Measurements from ENCODE around the gene B4GALNT2.
"Not testable (repeated sequence)": the region's sequence is repeated elsewhere in the genome, so short reads cannot be mapped to it uniquely, and the experiment has no call there.

DNA sequence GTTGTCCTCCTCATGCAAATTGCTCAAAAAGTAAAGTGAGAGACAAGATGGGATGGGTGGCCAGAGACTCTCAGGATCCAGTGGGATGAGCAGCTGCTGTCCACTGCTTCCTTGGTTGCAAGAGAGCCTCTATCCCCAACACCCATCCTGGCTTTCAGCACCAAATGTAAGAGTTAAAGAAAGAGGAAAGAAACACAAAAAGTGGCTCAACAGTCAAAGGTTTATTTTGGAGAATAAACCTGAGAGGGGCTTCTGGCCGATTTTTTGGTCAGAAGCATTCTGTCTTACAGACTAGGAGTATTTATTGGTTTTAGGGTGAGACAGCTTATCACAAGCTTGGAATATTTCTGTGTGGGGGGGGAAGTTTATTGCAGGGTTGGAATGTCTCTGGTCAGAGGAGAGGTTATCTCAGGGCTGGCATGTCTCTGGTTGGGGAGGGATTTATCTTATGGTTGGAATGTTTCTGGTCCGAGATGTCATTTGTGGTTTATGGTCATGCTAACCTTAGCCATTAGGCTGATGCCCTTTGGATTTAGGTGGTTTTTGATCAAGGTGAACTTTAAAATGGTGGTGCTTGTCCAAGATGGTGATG lies 3.1 kb upstream of the B4GALNT2 start:
- TF ChIP-seq, protein P1, sequence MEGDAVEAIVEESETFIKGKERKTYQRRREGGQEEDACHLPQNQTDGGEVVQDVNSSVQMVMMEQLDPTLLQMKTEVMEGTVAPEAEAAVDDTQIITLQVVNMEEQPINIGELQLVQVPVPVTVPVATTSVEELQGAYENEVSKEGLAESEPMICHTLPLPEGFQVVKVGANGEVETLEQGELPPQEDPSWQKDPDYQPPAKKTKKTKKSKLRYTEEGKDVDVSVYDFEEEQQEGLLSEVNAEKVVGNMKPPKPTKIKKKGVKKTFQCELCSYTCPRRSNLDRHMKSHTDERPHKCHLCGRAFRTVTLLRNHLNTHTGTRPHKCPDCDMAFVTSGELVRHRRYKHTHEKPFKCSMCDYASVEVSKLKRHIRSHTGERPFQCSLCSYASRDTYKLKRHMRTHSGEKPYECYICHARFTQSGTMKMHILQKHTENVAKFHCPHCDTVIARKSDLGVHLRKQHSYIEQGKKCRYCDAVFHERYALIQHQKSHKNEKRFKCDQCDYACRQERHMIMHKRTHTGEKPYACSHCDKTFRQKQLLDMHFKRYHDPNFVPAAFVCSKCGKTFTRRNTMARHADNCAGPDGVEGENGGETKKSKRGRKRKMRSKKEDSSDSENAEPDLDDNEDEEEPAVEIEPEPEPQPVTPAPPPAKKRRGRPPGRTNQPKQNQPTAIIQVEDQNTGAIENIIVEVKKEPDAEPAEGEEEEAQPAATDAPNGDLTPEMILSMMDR (IDR thresholded peaks at IDR 0.05) = not testable (repeated sequence)
- not testable (repeated sequence) for TF ChIP-seq POLR2AphosphoS5, POLR2A, EP300 (IDR thresholded peaks at IDR 0.05)
